Raji (cell line): ENCODE measurements around the gene CYSRT1.

Experiments used
- POLR2A ChIP-seq: IDR thresholded peaks from 2 replicates; pipeline ENCODE4 v1.6.1; 2011; ENCODE audit warnings: low read depth, low read length, control low read depth; ENCODE audit not compliant: insufficient read depth

CYSRT1 gene

GRCh38 chr9:137198051-137198901, 26.7 kb upstream of the CYSRT1 start:
- no peak for TF ChIP-seq POLR2A

- TF ChIP-seq POLR2A = no peak
Observed at GRCh38 chr9:137198902-137199283, 26.1 kb upstream of the CYSRT1 start.

- TF ChIP-seq POLR2A = no peak
Observed at GRCh38 chr9:137199411-137200121, 25.4 kb upstream of the CYSRT1 start.

GRCh38 chr9:137200311-137201204, 24.4 kb upstream of the CYSRT1 start, which contains the start of gene TPRN:
Gene TPRN, minus strand, starts transcription at chr9:137200741. Its CDS starts 30 bp downstream, at chr9:137200711.
- peak; percentile 89 for TF ChIP-seq POLR2A

- peak; percentile 40; the same call in 1 of the 2 replicates for TF ChIP-seq POLR2A
Observed at GRCh38 chr9:137201205-137201868, 23.6 kb upstream of the CYSRT1 start.

GRCh38 chr9:137202966-137203365, 22.0 kb upstream of the CYSRT1 start:
- no peak for TF ChIP-seq POLR2A

- TF ChIP-seq POLR2A = no peak
Observed at GRCh38 chr9:137204731-137205125, 20.2 kb upstream of the CYSRT1 start.

- peak; percentile 86 for TF ChIP-seq POLR2A
Observed at GRCh38 chr9:137205126-137206069, 19.6 kb upstream of the CYSRT1 start, which contains the start of the genes NDOR1 and TMEM203. Gene NDOR1, plus strand, starts transcription at chr9:137205700. Its CDS starts 78 bp downstream, at chr9:137205778. Gene TMEM203, minus strand, starts transcription at chr9:137205648. Its CDS starts 234 bp downstream, at chr9:137205414.

- TF ChIP-seq POLR2A = no peak
Observed at GRCh38 chr9:137206602-137207001, 18.4 kb upstream of the CYSRT1 start.

- no peak for TF ChIP-seq POLR2A
Observed at GRCh38 chr9:137211532-137211931, 13.4 kb upstream of the CYSRT1 start.

GRCh38 chr9:137212520-137212919, 12.5 kb upstream of the CYSRT1 start:
- TF ChIP-seq POLR2A = no peak

GRCh38 chr9:137213160-137214060, 11.6 kb upstream of the CYSRT1 start:
- no peak for TF ChIP-seq POLR2A

GRCh38 chr9:137214620-137215019, 10.4 kb upstream of the CYSRT1 start:
- TF ChIP-seq POLR2A = no peak
